ENCODE results near the gene ATP6V1G1.

Gene ATP6V1G1

DNA sequence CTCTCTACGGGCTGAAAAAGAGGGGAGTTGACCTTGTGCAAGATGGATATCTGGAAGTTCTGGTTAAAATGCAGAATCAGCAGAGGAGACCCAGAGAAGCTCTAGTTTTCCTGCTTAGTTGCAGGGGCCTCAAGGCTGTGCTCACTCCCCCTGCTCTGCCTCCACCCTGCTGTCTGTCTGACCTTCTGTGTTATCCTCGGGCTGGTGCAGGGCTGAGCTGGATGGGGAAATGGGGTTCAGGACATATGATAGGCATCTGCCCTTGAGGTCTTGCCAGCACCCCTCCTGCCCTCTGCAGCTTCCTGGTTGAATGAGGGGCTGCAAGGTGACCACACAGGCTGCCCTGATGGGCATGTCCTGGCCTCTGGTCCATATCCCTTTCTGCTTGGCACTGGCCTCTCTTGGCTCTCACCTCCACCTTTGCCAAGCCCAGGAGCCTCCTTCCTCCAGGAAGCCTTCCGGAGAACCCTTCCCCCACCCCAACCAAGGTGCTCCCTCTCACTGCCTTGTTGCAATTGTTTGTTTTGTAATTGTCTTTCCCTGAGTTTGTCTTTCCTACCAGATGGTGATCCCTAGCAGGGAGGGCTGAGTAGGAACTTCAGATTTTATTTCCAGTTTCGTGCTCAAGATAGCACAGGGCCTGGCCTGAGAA is 24.8 kb downstream of the ATP6V1G1 start:
- no peak for DNase-seq (ENCODE audit: low read depth in 3 of 3)

DNA sequence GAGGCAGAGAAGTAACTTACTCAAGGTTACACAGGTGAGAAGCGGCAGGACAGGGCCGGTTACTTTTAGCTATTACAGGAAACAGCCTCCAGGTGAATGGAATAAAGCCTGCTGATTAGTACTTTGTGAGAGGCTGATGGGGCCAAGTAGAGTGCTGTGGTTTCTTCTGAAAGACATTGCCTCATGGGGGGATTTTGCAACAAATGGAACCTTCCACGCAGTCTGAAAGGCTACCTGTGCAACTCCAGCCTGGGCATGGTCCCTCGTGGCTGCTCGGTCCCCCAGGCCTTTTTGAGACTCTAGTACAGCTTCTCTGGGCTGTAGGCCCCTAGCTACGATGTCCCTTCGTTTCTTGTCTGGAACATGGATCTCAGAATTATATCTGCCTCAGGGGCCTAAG is 25.5 kb downstream of the ATP6V1G1 start:
- no peak for DNase-seq (ENCODE audit: low read depth in 3 of 3)

DNA sequence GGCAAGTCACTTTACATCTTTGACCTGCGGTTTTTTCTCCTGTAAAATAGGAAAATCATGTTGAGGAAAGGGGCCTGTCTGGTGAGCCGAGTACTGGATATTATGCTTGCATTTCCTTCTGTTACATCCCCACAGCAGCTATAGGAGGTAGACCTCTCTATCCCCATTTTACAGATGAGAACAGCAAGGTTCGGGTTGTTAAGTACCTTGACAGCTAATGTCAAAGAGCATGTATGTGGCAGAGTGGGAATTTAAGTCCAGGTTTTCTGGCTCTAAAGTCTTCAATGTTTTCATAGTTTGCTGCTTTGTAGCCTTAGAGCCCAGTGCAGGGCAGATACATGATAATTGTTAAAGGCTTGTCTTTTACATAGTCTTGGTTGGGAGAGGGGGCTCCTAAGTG is 26.4 kb downstream of the ATP6V1G1 start:
- no peak for DNase-seq (ENCODE audit: low read depth in 3 of 3)

DNA sequence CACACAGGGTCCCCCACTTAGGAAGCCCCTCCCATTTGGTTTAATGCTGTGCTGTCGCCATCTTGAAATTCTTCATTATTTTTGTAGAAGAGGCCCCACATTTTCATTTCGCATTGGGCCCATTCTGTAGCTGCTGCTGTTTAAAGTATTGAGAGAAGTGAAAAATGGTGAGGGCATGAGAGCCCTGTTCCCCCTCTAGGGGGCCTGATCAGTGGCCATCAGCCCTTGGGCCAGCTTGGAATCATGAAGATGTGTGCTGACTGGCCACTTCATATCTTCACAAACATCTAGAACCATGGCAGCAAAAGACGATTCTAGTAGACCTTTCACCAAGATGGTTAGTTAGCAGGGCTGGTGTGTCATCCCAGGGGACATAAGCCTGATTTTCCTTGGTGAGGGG is 26.8 kb downstream of the ATP6V1G1 start:
- DNase-seq (ENCODE audit: low read depth in 3 of 3) = no peak

DNA sequence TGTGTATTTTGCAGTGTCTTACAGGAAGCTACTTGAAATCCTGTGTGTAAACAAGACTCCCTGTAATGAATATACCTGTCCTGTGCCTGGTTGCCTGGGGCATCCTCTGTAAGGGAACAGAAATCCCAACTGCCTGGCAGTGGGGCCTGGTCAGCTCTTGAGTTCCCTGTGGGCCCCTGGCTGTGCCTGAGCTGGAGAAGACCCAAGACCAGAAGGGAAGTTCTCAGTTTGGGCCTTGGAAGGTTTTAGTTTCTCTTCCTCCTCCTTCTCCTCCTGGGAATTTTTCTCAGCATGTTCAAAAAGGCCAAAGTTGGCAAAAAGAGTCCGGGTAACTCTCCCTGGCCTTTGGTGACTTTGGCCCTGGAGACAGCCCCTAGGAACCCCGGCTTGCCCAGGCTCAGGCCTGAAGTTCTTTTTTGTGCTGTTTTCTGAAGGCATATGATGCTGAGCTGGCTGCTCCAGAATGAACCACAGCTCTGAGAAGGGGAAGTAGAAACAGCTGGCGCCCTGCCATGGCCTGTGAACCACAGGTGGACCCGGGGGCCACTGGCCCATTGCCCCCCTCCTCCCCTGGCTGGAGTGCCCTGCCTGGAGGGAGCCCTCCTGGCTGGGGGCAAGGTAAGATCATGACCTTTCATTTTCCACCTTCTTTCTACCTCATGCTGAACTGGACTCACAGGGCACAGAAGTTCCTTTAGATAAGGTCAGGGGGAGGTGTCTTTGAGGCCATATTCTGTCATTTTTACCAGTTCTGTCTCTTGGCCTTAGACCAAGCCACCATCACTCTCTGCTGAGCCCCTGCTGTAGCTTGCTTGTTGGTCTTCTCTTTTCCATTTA is 29.3 kb downstream of the ATP6V1G1 start:
- DNase-seq (ENCODE audit: low read depth in 3 of 3) = no peak

DNA sequence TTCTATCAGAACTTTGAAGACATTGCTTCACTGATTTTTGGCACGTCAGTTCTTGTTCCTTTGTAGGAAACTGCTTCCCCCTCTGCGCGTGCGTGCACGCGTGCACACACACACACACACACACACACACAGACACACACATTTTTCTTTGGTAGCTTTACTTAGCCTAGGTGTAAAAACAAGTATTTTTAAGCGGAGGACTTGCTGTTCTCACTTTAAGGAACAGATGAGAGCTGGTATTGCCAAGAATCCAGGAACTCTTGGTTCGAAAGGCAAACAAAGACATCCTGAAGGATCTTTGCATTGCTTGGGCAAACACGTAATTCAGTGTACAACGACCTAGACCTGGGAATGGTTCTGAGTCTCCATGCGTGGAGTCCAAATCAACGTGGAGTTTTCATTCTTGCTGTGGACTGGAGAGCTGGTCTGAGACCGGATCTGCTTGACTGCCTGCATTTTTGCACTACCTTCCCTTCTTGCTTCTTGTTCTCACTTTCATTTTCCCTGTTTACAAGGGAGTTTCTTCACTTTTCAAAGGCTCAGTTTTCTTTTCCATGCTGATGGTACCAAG is 31.7 kb downstream of the ATP6V1G1 start:
- no peak for DNase-seq (ENCODE audit: low read depth in 3 of 3)

DNA sequence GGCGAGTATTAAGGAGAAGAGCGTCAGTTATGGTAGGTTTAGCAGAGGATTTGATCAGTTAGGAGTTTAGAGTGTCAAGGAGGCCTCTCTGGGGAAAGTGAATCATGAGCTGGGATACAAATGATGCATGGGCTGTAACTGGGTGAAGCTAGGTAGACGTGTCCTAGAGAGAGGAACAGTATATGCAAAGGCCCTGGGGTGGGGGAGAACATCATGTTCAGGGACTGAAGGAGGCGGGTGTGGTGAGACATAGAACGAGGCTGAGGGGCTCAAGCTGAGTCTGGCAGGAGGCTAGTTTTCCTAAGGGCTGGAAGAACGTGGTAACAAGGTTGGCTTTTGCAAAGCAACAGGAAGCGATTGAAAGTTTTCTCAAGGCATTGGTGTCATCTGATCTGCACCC is 34.0 kb downstream of the ATP6V1G1 start:
- no peak for DNase-seq (ENCODE audit: low read depth in 3 of 3)

DNA sequence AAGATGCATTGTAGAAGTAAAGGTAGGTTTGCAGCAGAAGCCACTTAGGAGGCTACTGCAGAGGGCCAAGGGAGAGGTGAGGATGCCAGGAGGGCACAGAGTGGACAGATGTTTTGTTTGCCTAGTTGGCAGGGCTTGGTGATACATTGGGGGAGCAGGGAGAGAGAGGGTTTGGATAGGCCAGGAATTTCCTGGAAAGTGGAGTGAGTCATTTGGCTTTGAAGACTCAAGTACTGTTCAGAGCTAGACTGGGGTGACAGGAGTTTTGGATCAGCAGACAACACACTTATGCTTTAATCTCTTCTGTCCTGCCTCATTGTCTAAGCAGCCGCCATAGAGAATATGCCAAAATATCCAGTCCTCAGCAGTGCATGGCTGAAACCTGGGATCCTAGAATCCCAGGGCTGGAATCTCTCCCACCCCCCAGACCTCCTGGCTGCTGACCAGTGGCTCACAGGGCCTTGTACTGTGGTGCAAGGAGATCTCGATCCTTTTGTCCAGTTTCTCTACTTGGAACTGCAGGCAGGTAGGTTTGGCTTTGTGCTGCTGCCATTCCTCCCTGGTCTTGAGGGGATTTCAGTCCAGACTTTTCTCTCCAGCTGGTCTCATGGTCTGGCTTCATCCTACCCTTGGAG is 34.5 kb downstream of the ATP6V1G1 start:
- no peak for DNase-seq (ENCODE audit: low read depth in 3 of 3)

DNA sequence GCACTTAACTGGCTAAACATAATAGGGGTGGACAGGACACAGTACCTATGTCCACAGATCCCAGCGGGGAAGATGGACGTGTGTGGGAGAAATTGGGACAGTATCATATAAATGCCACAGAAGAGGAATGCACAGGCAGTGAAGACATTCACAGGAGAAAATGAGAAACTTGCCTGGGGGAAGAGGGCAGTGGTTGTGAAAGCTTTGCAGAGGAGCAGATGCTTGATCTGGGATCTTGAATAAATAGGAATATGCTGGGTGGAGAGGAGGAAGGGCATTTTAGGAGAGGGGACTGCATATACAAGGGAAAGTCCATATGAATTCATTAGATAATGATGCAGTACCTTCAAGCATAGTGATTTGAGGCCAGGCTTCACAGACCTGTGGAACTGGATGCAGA is 37.1 kb downstream of the ATP6V1G1 start:
- DNase-seq (ENCODE audit: low read depth in 3 of 3) = no peak

DNA sequence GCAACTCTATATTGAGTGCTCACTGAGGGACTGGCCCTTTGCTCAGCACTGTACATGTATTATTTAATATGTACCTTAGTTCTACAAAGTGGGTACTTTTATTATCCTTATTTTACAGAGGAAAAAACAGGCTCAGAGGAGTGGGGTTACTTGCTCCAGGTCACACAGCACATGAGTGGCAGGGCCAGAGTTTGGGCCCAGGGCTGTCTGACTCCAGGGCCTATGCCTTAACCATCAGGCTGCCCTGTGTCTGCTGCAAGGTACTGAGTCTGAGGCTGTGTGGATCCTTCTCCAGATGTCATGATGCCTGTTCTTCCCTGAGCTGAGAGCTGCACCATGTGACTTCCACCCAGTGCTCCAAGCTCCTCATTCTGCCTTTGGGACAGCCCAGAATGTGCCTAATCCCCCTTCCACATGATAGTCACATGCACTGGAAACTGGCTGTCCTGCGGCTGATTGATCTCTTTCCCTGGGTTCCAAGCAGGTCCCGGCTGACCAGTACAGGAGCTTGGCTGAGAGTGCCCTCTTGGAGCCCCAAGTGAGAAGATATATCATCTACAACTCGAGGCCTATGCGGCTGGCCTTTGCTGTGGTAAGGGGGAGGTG is 38.9 kb downstream of the ATP6V1G1 start:
- no peak for DNase-seq (ENCODE audit: low read depth in 3 of 3)

DNA sequence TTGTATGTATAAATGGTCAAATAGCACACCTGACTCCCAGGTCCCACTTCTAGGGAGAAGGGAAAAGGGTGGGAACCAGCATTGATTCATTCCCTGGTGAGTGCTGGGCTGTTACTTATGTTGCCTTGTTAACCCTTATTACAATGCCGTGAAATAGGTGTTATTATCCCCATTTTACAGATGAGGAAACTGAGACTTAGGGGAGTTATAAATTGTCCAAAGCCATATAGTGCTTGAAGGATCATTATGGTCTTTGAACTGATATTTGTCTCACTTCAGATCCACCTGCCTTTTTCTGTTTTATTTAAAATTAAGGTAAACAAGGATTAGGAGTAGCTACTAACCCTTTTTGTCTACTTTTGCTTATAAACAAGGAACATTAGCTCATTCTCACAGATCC is 40.0 kb downstream of the ATP6V1G1 start:
- no peak for DNase-seq (ENCODE audit: low read depth in 3 of 3)

DNA sequence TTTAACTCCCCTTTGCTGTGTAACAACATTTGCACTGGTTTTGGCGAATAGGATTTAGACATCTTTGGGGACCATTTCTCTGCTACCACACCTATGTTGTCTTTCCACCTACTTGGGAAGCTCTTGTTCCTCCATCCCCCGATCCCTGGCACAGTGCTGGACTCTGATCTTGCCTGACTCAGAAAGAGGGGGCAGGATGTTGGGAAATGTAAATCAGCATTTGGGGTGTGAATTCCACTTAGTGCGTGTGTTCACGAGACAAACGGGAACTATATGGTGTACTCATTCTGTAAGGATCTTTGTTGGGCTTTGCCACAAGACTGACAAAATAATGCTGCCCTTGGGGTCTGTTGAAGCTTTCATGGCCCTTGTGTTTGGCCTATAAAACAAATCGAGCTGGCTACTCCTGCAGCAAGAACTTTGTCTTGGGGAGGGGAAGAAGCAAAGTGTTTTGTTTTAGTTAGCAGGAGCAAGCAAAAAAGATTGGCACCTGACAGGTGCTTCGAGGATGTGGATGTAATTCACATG is 42.1 kb downstream of the ATP6V1G1 start:
- DNase-seq (ENCODE audit: low read depth in 3 of 3) = no peak

DNA sequence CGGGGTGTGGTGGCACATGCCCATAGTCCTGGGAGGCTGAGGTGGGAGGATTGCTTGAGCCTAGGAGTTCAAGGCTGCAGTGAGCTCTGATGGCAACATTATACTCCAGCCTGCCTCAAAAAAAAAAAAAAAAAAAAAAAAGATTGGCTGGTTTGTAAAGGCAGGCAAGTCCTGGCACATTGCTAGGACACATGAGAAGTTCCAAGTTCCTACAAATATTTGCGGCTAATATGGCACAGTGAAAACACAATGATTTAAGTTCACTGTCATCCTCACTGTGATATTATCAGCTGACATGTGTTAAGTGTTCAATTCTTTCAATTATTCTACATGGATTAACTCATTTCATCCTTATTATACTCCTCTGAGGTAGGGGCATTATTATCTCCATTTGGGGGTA is 43.6 kb downstream of the ATP6V1G1 start:
- DNase-seq (ENCODE audit: low read depth in 3 of 3) = no peak

DNA sequence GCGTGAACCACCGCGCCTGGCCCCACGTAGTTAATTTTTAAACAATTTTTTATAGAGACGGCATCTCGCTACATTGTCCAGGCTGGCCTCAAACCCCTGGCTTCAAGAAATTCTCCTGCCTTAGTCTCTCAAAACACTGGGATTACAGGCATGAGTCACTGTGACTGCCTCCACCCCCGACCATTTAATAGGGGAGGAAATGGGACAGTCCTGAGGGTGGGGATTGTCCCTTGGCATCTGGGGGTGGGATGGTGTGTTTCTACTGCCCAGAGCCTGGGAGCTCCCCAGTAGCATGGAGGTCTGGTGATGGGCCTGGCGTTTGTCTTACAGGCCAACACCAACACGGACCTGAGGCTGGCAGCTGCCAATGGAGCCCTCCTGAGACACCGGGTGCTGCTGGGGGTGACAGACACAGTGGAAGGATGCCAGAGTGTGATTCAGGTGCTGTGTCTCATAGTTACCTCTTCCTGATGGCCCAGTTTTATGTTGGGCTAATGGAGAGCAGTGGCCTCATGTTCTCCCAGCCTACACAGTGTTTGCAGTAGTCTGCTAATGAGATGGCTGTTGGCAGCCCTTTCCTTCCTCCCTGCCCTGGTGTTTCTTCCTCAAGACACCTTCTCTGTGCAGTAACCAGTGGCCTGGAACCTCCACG is 46.0 kb downstream of the ATP6V1G1 start:
- no peak for DNase-seq (ENCODE audit: low read depth in 3 of 3)

DNA sequence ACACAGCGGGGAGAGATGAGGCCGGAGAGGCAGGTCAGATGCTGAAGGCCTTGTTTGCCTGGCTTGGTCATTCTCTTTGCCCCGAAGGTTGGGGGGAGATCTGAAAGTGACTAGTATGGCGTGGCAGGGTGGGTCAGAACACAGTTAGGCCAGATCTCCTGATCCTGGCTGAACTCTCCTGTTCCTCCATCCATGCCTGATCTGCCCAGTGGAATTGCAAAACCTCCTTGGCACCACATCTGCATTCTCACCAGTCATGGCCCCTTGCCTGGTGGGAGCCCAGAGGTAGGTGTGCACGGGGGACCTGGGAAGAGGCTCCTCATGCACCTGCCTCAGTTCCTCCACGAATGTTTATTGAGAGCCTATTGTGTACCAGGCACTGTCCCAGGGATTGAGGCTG is 46.8 kb downstream of the ATP6V1G1 start:
- DNase-seq (ENCODE audit: low read depth in 3 of 3) = no peak

DNA sequence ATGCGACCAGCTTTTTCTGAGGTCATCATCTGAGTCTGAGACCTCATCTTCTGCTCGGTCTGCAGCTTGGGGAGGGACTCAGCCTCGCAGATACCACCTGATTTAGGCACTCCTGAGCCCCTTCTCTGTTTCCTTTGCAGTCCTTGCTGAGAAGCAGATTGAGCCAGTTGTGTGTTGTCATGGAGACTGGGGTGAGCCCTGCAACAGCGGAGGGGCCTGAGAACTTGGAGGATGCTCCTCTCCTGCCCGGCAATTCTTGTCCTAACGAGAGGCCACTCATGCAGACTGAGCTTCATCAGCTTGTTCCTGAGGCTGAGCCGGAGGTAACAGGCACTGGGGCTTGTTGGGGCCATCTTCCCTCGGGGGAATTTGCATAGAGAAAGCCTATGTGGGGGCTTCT is 50.8 kb downstream of the ATP6V1G1 start:
- no peak for DNase-seq (ENCODE audit: low read depth in 3 of 3)

DNA sequence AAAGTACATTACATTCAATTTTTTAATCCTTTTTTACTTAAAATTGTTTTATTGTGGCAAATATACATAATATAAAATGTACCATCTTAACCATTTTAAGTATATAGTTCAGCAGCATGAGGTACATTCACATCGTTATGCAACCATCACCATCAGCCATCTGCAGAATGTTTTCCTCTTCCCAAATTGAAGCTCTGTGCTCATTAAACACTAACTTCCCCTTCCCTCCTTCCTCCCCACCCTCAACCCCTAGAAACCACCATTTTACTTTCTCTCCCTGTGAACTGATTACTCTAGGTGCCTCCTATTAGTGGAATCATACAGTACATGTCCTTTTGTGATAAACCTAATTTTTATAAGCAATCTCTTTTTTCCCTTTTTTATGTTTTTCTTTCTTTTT is 54.4 kb downstream of the ATP6V1G1 start:
- DNase-seq (ENCODE audit: low read depth in 3 of 3) = no peak

DNA sequence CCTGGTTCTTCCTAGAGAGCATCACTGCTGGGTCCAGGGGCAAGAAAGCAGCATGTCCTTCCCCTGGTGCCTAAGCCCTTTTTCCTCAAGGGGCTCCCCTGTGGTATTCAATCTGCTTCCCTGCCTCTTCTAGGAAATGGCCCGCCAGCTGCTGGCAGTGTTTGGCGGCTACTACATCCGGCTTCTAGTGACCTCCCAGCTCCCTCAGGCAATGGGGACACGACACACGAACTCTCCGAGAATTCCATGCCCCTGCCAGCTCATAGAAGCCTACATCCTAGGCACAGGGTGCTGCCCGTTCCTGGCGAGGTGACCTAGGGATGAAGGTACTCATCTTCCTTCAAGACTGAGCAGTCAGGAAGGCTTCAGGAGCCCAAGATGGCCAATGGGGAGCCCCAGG is 55.4 kb downstream of the ATP6V1G1 start:
- DNase-seq (ENCODE audit: low read depth in 3 of 3) = no peak

DNA sequence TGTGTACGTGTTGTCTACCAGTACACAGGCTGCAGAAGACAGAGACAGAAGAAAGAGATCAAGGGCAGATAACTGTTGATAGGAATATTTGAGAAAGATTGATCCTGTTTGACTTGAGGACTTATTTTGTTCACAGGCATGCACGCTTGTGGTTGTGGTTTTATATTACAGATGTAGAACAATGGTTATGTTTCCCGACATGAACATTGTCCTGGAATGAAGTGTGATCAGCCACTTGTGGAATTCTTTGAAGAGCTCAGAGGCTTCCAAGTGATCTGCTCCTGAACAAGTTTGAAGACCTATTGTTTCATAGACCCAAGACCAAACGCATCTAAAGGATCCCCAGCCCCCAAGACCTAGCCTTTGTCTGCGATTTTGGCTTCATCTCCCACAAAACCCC is 56.3 kb downstream of the ATP6V1G1 start:
- no peak for DNase-seq (ENCODE audit: low read depth in 3 of 3)
